ENCODE measurements around the gene RFX7.

RFX7 gene

GRCh38 chr15:56042982-56043980 lies 200.4 kb downstream of the RFX7 start:
- no peak for DNase-seq

- no peak for DNase-seq
Observed at GRCh38 chr15:56042498-56042897, 201.2 kb downstream of the RFX7 start.

GRCh38 chr15:56042031-56042430 lies 201.6 kb downstream of the RFX7 start:
- DNase-seq, result no peak

- DNase-seq, result peak; percentile 61
Observed at GRCh38 chr15:56040081-56041035, 203.3 kb downstream of the RFX7 start.

- DNase-seq, result no peak
Observed at GRCh38 chr15:56038707-56039106, 205.0 kb downstream of the RFX7 start.

GRCh38 chr15:56038015-56038414 lies 205.7 kb downstream of the RFX7 start:
- no peak for DNase-seq
